ENCODE results near the gene NLK. TPM values are rescaled to one million over a fixed set of nuclear protein-coding genes. Genes with fewer than 3 reads are reported as not detected.
"Not testable (repeated sequence)": the region's sequence is repeated elsewhere in the genome, so short reads cannot be mapped to it uniquely, and the experiment has no call there.

NLK gene
- total and polyA plus RNA-seq, 2 donors (not counting 3 experiments of a cell fraction or from before 2014, with no cell fraction given), result 23.8 to 34.2 TPM

- H3K27me3 ChIP-seq (ENCODE audit: control insufficient read depth in 2 of 2, insufficient read depth in 2 of 2, low read length in 2 of 2); DNase-seq (ENCODE audit: low read depth, low spot score); H2AFZ ChIP-seq (ENCODE audit: low read depth, low read length); H3K9ac ChIP-seq (replicated peaks; ENCODE audit: extremely low read depth, insufficient read depth, low read length); intact Hi-C loops (cut with micrococcal nuclease); dilution Hi-C loops (cut with MboI; ENCODE audit: extremely low pct_ligation_motif_present, low sequenced_read_pairs); FAIRE-seq; H3K36me3 ChIP-seq (ENCODE audit: control insufficient read depth in 2 of 2, extremely low read depth in 1 of 2, insufficient read depth in 2 of 2, low read length in 2 of 2); H3K79me2 ChIP-seq (ENCODE audit: control insufficient read depth, insufficient read depth, low read length); CTCF ChIA-PET; POLR2A ChIA-PET; H3K4me2 ChIP-seq (ENCODE audit: insufficient read depth, low read length); BruUV-seq (replicated peaks); H4K20me1 ChIP-seq (replicated peaks; ENCODE audit: control insufficient read depth, extremely low read depth, insufficient read depth, low read length); H3K9me1 ChIP-seq (replicated peaks; ENCODE audit: control insufficient read depth, extremely low read depth, insufficient read depth, low read length); H3K4me3 ChIP-seq (replicated peaks in 1 of 3; ENCODE audit: insufficient read depth in 1 of 3, low read depth in 1 of 3, low read length in 3 of 3); H3K27ac ChIP-seq (ENCODE audit: insufficient read depth, low read depth, low read length); H3K9me3 ChIP-seq (replicated peaks; ENCODE audit: control insufficient read depth, insufficient read depth, low read length): not testable (repeated sequence)
- peaks cover 21% of the 10 kb centered on the region for H3K4me1 ChIP-seq (ENCODE audit: control insufficient read depth, extremely low read depth, insufficient read depth, low read length)
These were observed 6.6 kb upstream of the NLK start for GRCh38 chr17:28035884-28036283.

GRCh38 chr17:28038802-28039201 is 3.7 kb upstream of the NLK start:
- H3K9me1 ChIP-seq (replicated peaks; ENCODE audit: control insufficient read depth, extremely low read depth, insufficient read depth, low read length), result no peaks in the 10 kb centered on the region
- H3K9me3 ChIP-seq (replicated peaks; ENCODE audit: control insufficient read depth, insufficient read depth, low read length), result no peaks in the 10 kb centered on the region
- H3K27me3 ChIP-seq (ENCODE audit: control insufficient read depth in 2 of 2, insufficient read depth in 2 of 2, low read length in 2 of 2), result no peaks in the 10 kb centered on the region
- no peak overlapping the region for H3K27ac ChIP-seq (ENCODE audit: insufficient read depth, low read depth, low read length)
- CTCF ChIA-PET, result interaction anchor here (1.1 to 1.5 kb wide), 2 partner anchors 145 to 233 kb away, joined by 3 to 4 read pairs; no protein-coding TSS in a partner anchor
- no peak for FAIRE-seq
- H3K4me2 ChIP-seq (ENCODE audit: insufficient read depth, low read length), result no peak overlapping the region
- H3K9ac ChIP-seq (replicated peaks; ENCODE audit: extremely low read depth, insufficient read depth, low read length), result no peak overlapping the region
- peaks cover 3% of the 10 kb centered on the region for H4K20me1 ChIP-seq (replicated peaks; ENCODE audit: control insufficient read depth, extremely low read depth, insufficient read depth, low read length)
- peaks cover 20% of the 10 kb centered on the region for H3K79me2 ChIP-seq (ENCODE audit: control insufficient read depth, insufficient read depth, low read length)
- dilution Hi-C loops (cut with MboI; ENCODE audit: extremely low pct_ligation_motif_present, low sequenced_read_pairs) (no loop called here), intact Hi-C loops (cut with micrococcal nuclease) (no loop called here)
- H3K4me1 ChIP-seq (ENCODE audit: control insufficient read depth, extremely low read depth, insufficient read depth, low read length), result peaks cover 27% of the 10 kb centered on the region
- TF ChIP-seq FOS (IDR thresholded peaks at IDR 0.05; ENCODE audit: borderline replicate concordance, insufficient read depth, low read length) (no peak), CTCF (IDR thresholded peaks at IDR 0.05; ENCODE audit: extremely low read depth in 1 of 2, insufficient read depth in 1 of 2, low read depth in 1 of 2, low read length in 2 of 2) (no peak), GATA2 (IDR thresholded peaks at IDR 0.05; ENCODE audit: insufficient read depth, insufficient read length, low read depth, low read length) (no peak), POLR2AphosphoS5 (IDR thresholded peaks at IDR 0.05; ENCODE audit: insufficient read depth, low read depth, low read length) (no peak), JUN (IDR thresholded peaks at IDR 0.05; ENCODE audit: borderline replicate concordance, insufficient read depth, insufficient read length, low read depth) (no peak), POLR2A (IDR thresholded peaks at IDR 0.05; ENCODE audit: low read depth, low read length) (no peak), MAX (IDR thresholded peaks at IDR 0.05; ENCODE audit: insufficient read depth, insufficient read length) (no peak), EZH2 (IDR thresholded peaks at IDR 0.05; ENCODE audit: borderline replicate concordance, low read depth, low read length, severe bottlenecking) (no peak), MYC (IDR thresholded peaks at IDR 0.05; ENCODE audit: low read depth, low read length) (no peak)
- H3K36me3 ChIP-seq (ENCODE audit: control insufficient read depth in 2 of 2, extremely low read depth in 1 of 2, insufficient read depth in 2 of 2, low read length in 2 of 2), result peaks cover 0 to 6% of the 10 kb centered on the region in 2 experiments
- no peak overlapping the region for H3K4me3 ChIP-seq (replicated peaks in 1 of 3; ENCODE audit: insufficient read depth in 1 of 3, low read depth in 1 of 3, low read length in 3 of 3)
- BruUV-seq (replicated peaks), result no TSS peak
- DNase-seq (ENCODE audit: low read depth, low spot score), result no peak
- no peak overlapping the region for H2AFZ ChIP-seq (ENCODE audit: low read depth, low read length)
- POLR2A ChIA-PET, result no interaction called here

Data from endothelial cell of umbilical vein (primary cell).